ENCODE data around the gene PPP2R1B.

The PPP2R1B gene

DNA sequence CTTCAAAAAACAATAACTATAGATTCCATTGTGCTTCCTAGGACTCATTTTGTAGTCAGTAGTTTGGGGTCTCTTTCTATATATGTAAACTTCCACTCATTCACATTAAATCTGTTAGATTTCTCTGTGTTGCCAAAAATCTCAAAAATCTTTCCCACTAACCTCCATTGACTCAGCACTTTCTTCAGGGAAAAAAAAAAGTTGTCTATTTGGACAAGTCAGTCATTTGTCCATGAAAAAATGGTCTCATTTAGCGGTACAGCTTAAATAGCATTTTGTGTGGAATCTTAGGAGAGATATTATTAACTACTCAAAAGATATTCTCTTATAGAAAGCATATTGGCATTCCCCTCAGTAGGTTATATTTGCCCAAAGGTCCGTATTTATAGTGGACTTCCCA is 81.9 kb downstream of the PPP2R1B start:
- TF ChIP-seq, protein P1, sequence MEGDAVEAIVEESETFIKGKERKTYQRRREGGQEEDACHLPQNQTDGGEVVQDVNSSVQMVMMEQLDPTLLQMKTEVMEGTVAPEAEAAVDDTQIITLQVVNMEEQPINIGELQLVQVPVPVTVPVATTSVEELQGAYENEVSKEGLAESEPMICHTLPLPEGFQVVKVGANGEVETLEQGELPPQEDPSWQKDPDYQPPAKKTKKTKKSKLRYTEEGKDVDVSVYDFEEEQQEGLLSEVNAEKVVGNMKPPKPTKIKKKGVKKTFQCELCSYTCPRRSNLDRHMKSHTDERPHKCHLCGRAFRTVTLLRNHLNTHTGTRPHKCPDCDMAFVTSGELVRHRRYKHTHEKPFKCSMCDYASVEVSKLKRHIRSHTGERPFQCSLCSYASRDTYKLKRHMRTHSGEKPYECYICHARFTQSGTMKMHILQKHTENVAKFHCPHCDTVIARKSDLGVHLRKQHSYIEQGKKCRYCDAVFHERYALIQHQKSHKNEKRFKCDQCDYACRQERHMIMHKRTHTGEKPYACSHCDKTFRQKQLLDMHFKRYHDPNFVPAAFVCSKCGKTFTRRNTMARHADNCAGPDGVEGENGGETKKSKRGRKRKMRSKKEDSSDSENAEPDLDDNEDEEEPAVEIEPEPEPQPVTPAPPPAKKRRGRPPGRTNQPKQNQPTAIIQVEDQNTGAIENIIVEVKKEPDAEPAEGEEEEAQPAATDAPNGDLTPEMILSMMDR (IDR thresholded peaks at IDR 0.05) = no peak
- Histone ChIP-seq H3K27me3 (no peaks in the 10 kb centered on the region), H3K4me1 (ENCODE audit: control insufficient read depth in 1 of 2, insufficient read depth in 1 of 2, low read depth in 1 of 2, low read length in 1 of 2) (no peaks in the 10 kb centered on the region), H3K4me3 (ENCODE audit: low read depth in 1 of 2, low read length in 1 of 2) (no peak overlapping the region), H3K36me3 (peaks cover 13% of the 10 kb centered on the region), H3K9me3 (no peaks in the 10 kb centered on the region), H3K27ac (no peak overlapping the region)

DNA sequence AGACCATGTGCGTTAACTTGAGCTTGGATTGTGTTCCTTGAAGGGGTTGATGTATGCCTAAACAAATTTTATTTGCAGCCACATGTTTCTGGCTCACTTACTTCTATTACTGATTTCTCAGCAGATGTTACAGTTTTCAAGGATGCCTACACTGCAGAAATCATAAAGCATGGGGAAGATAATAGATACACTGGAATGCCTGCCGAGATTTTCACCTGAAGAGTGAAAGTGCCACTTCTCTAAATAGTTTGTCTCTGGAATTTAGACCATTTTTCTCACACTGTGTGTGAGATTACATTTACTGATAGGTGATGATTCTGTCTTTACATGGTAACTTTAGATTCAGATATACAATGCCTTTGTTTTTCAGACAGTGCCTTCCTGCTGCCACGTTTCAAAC is 82.4 kb downstream of the PPP2R1B start:
- Histone ChIP-seq H3K4me1 (ENCODE audit: control insufficient read depth in 1 of 2, insufficient read depth in 1 of 2, low read depth in 1 of 2, low read length in 1 of 2) (no peaks in the 10 kb centered on the region), H3K27me3 (no peaks in the 10 kb centered on the region), H3K4me3 (ENCODE audit: low read depth in 1 of 2, low read length in 1 of 2) (no peak overlapping the region), H3K27ac (no peak overlapping the region), H3K36me3 (peaks cover 10% of the 10 kb centered on the region), H3K9me3 (no peaks in the 10 kb centered on the region)
- TF ChIP-seq, protein P1 (IDR thresholded peaks at IDR 0.05) = no peak

DNA sequence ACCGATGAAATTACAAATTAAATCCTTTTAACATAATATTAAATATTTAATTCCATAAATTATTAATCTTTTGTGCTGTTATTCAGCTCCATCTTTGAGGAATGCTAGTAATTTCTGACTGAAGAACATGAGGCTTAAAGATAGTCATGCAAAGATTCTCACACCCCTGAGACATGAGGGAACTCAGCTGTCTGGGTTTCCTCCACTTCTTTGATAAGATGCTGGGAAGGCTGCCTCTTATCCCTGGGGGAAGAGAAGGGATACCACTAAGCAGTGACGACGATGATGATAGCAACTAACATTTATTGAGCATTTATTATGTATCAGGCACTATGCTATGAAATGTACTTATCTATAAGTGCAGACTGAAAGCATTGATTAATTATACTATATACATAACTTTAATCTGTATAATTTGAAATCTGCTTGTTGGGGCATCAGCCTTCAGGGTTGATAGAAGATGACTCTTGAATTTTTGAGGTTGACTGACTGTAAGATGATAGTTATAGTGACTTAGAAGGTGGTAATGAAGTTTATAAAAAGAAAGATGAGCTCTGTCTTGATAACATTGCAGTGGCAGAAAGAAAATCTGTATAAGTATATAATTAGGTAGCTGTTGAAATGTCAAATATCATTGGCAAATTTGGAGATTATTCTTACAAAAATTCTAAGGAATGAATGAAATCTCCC is 85.6 kb downstream of the PPP2R1B start:
- no peaks in the 10 kb centered on the region for H3K9me3 ChIP-seq
- no peak overlapping the region for H3K27ac ChIP-seq
- no peaks in the 10 kb centered on the region for H3K27me3 ChIP-seq
- no peaks in the 10 kb centered on the region for H3K36me3 ChIP-seq
- H3K4me1 ChIP-seq (ENCODE audit: control insufficient read depth in 1 of 2, insufficient read depth in 1 of 2, low read depth in 1 of 2, low read length in 1 of 2) = no peaks in the 10 kb centered on the region
- TF ChIP-seq, protein P1 (IDR thresholded peaks at IDR 0.05) = no peak
- H3K4me3 ChIP-seq (ENCODE audit: low read depth in 1 of 2, low read length in 1 of 2) = no peak overlapping the region

Data from neutrophil (primary cell).